GM19351 (cell line): ENCODE measurements around the gene OSM.

Experiments used
- ATAC-seq: cut with Tn5 transposase; IDR thresholded peaks from one replicate; pipeline ENCODE4 v1.9.1; 2021; ENCODE audit warnings: mild to moderate bottlenecking, moderate library complexity; ENCODE audit not compliant: unreplicated experiment

OSM gene

GRCh38 chr22:30212996-30213441, 53.6 kb downstream of the OSM start:
- ATAC-seq: no peak
